ENCODE data around the gene CPEB4.

Gene CPEB4

DNA sequence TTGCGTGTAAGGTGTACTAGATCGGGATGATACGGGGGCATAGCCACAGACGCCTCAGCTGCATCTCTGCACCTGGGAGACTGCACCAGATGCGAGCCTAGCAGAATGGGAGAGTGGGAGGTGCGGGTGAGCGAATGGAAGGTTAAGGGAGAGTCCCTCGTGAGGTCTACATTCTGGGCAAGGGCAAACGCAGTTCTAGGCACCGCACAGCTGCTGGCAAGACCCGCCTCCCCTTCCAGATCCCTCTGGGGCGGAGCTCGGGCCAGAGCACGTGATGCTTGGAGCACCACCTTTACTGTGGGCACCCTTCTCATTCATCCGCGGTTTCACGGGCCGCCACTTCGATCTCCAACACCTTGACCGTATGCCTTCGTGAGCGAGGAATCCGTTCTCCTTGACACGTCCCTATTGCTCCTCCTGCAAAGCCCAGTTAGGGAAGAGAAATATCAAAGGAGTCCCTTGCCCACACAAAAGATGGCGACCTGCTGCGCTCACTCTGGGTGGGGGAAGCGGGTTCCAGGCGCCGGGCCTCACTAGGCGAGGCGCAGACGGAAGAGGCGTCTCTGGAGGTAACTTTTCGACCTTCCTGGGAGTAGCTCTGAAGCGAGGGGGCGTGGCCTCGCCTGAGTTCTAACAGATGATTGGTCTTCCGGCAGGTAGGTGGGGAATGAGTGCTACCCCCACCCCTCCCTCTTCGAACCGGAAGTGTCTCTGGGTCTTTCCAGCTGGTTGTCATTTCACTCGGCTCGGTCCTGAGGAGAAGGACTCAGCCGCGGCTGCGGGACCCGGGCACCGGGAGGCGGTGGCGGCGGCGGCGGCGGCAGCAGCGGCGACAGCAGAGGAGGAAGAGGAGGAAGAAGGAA lies at the start of gene CPEB4:
Gene CPEB4 (plus strand): TSS at position 740 of the 863 bp plus-strand sequence. CDS start 1,385 bp downstream, outside the sequence.
- in situ Hi-C loops (cut with MboI; ENCODE audit: low sequenced_read_pairs): no loop called here

DNA sequence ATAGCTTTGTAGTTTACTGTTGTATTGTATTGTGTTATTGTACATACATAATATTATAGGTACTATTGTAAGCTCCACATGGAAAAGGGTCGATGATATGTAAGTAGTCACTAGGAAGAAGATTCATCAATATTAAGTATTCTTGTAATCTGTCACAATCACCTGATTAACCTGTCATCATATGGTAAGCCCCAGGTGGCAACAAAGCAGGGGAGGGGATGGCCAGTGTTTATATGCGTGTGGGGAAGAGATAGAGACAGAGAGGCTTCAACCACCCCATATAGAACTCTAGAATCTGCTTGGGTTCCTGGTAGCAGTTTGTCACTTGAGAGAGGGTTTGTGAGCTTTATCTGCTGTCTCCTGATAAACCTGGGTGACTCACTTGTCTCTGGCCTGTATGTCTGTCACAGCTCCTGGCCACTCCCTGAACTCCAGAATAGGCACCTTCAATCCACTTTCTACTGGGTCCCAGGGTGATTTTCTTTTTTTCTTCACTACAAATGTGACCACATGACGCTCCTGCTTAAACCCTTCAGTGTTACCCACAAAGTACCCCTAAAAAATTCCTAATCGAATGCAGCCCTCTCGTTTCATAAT lies 48.9 kb upstream of the CPEB4 start:
- in situ Hi-C loops (cut with MboI; ENCODE audit: low sequenced_read_pairs): no loop called here

DNA sequence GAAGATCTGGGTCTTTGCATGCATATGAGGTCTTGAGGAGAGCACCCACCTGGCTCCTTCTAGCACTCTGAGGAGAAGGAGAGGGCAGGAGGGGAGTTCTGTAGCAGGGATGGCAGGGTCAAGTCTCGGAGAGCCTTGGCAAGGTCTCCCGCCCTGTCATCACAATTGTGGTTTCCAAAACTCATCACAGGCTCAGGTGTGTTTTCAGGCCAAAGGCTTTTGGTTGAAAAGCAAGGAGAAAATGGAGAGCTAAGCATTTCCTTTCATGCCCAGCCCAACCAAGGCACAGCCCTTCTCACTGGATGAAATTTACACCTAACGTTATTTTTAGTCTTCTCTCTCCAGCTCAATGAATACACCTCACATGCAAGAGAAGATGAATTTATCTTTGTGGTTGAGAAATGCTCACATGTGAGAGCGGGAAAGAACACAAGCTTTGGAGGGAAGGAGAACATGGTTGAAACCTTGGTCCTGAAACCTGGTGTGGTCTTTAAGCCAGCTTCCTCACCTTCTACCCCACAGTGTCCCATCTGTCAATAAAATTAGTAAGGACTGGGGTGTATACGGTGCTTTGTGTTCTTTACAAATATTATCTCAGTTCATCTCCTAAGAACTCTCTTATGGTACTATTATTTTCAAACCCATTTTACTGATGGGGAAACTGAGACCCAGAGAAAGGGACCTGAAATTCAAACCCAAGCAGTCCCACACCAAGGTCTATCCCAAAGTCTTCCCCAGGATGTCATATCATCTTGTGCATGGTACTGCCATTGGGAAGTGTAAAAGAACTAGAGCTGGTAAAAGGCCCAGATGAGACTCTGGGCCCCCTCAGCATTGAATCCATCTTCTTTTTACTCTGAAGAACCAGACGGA lies 47.8 kb upstream of the CPEB4 start:
- in situ Hi-C loops (cut with MboI; ENCODE audit: low sequenced_read_pairs): no loop called here

DNA sequence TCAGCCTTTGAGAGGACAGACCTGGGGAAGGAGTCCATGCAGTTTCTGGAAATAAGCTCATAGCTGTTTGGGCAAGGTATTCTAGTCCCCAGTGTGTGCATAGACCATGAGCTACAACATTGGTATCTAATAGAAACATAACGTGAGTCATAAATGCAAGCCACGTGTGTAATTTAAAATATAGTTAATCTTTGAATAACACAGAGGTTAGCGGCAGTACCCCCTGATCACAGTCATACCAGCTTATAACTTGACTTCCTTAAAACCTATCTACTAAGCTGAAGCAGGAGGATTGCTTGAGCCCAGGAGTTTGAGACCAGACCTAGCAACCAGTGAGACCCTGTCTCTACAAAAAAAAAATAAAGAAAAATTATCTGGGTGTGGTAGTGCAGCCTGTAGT lies 46.4 kb upstream of the CPEB4 start:
- in situ Hi-C loops (cut with MboI; ENCODE audit: low sequenced_read_pairs): no loop called here

DNA sequence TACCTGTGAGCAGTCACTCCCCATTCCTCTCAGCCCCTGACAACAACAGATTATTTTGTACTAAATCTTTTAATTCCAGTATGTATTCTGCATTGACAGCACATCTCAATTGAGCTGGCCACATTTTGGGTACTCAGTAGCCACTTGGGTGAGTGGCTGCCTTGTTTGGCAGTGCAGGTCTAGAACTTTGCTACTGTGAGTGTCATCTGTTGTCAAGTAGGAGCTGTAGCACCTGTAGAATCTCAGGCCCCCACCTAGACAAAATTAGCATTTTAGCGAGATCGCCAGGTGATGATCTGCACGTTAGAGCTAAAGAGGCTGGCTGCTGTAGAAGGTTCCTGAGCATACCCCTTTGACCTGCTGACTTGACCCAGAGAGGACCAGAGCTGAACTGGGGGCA lies 44.4 kb upstream of the CPEB4 start:
- in situ Hi-C loops (cut with MboI; ENCODE audit: low sequenced_read_pairs): no loop called here

DNA sequence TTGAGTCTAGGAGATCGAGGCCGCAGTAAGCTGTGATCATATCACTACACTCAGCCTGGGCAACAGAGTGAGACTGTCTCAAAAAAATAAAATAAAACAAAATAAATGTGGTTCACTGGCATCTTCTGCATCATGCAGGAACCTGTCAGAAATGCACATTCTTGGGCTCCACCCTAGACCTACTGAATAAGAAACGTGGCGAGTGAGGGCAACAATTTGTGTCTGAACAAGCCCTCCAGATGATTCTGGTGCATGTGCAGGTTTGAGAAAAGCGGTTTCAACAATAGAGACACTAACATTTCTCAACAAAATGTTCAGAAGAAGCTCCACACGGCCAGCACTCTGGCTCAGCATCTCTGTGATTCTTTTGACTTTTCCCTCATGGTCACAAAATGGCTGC lies 42.8 kb upstream of the CPEB4 start:
- in situ Hi-C loops (cut with MboI; ENCODE audit: low sequenced_read_pairs): no loop called here

DNA sequence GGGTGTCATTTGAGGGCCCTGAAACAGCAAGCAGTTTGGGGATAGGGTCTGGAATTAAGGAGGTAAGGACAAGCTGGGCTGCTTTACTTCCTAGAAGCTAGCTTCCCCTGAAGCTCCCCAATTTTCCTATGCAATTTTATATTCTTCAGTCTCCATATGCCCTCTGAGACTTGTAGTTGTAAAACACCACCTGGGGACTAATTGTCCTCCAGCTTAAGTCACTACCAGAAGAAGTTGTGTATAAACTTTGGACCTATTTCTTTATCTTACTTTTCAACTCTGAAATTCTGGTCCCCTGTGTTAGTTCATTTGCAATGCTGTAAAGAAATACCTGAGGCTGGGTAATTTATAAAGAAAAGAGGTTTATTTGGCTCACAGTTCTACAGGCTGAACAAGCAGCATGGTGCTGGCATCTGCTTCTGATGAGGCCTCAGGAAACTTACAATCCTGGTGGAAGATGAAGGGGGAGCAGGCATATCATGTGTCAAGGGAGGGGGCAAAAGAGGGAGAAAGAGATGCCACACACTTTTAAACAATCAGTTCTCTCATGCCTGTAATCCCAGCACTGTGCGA lies 41.1 kb upstream of the CPEB4 start:
- in situ Hi-C loops (cut with MboI; ENCODE audit: low sequenced_read_pairs): no loop called here

DNA sequence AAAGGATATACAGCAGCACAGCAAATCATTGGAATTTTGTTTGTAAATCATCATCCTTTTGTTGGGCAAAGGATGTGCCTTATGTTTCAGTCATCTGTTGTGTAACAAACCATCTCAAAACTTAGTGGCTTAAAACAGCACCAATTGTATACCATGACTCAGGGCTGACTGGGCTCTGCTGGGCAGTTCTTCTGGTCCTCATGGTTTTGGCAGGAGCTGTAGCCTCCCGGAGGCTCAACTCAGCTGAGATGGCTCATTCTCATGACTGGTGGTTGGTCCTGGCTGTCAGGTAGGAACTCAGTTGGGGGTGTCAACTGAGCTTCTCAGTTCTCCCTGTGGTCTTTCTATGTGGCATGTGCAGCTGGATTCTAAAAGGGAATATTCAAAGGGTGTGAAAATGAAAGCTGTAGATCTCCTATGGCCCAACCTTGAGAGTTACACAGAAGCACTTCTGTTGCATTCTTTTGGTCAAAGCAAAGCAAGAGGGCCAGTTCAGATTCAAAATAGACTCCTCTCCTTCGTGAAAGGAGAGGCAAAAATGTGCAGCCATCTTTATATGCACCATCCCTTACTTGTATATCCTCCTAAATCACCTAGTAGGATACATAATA lies 39.1 kb upstream of the CPEB4 start:
- in situ Hi-C loops (cut with MboI; ENCODE audit: low sequenced_read_pairs): no loop called here

DNA sequence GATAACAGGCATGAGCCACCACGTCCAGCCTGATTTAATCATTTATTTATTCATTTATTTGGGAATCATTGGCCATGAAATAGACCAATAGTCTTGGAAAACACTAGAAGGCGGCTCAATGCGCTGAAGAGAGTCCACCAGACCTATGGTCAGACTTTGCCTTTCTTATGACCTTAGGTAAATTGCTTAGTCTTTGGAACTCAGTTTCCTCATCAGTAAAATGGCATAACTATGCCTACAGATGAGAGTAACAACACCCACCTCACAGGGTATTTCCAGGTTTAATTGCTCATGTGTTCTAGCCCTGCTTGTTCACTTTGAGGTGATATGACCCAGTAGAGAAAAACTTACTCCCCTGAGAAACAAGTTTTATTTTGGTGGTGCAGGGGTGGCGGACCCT lies 38.2 kb upstream of the CPEB4 start:
- in situ Hi-C loops (cut with MboI; ENCODE audit: low sequenced_read_pairs): no loop called here

DNA sequence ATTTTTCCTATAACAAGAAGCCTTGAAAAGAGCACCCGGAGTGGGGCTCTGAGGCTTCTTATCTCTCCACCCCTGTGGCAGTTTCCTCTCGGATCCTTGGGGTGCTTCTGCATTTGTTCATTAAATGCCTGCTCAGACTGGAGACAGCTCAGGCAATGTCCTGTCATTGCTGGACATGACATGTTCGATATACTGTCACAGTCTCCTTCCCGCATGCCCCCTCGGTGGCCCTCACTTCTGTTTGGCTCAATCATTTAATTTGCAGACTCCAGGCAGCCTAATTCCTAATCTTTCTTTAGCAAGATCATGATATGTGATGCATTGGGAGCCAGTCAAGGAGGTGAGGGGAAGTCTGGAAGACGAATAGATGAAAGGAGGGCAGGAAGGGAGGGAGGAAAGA lies 37.5 kb upstream of the CPEB4 start:
- in situ Hi-C loops (cut with MboI; ENCODE audit: low sequenced_read_pairs): no loop called here

DNA sequence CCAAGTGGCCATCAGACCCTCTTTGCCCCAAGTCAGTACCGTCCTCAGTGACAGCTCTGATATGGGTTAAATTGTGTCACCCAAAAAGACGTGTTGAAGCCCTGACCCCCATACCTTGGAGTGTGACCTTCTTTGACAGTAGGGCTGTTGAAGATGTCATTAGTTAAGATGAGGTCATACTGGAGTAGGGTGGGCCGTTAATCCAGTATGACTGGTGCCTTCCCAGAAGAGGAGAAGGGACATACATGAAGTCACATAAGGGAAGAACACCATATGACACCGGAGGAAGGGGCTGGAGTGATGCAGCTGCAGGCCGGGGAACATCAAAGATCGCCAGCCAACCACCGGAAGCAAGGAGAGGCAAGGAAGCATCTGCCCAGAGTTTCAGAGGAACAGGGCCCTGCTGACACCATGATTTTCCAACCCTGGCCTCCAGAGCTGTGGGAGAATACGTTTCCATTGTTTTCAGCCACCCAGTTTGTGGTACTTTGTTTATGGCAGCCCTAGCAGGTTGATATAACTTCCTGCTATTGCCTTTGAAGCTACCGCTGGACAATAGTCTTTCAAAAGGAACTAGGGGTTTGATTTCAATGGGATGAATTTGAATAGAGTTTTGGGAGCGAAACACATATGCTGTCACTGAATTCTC lies 36.4 kb upstream of the CPEB4 start:
- in situ Hi-C loops (cut with MboI; ENCODE audit: low sequenced_read_pairs): no loop called here

DNA sequence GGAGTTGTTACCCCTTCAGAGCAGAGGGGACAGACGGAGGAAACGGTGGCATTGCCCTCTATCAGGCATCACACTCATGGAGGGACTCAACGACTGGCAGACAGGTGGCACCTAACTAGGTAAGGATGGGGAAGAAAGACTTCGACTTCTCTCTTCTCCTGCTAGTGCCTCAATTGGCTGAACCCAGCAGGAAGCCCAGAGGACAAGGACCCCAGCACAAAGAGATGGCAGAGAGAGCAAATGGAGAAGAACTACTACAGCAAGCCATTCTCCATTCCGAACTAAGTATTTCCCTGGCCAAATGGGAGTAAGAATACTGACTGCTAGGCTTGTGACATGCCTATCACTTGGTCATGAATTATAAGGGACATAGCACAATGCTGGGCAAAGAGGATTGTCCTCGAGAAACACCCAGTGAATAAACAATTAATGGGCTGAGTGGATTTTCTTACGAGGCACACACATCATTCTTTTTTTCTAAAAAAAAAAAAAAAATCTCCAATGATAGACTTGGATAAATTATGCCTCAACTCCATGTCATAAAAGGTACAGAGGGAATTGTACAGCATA lies 35.3 kb upstream of the CPEB4 start:
- in situ Hi-C loops (cut with MboI; ENCODE audit: low sequenced_read_pairs): no loop called here

DNA sequence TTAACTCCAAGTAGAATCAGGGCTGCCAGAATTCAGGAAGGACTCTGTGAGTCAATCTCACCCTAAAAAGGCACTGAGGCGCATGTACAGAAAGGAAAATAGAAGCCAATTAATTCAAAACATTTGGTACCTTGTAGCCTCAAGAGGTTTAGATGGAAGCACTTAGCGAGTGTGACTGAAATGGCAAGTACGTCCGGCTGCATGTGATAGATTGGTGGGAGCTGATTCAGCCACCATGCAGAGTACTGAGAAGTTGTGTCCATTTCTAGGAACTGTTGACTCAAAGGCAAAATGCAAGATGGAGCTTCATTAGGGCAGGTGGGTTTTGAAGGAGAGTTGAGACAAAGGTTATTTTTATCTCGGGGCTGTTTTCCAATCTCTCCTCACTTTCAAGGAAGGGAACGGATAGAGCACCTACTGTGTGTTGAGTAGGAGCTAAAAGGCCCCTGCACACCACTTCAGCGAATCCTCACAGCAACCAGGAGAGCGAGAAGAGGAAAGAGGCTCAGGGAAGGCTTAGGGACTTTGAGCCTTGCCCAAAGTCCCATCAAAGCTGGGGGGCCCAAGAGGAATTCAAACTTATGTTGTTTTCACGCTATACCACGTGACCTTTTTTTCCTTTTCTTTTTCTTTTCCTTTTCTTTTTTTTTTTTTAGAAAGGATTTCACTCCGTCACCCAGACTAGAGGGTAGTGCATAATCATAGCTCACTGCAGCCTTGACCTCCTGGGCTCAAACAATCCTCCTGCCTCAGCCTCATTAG lies 34.6 kb upstream of the CPEB4 start:
- in situ Hi-C loops (cut with MboI; ENCODE audit: low sequenced_read_pairs): no loop called here

DNA sequence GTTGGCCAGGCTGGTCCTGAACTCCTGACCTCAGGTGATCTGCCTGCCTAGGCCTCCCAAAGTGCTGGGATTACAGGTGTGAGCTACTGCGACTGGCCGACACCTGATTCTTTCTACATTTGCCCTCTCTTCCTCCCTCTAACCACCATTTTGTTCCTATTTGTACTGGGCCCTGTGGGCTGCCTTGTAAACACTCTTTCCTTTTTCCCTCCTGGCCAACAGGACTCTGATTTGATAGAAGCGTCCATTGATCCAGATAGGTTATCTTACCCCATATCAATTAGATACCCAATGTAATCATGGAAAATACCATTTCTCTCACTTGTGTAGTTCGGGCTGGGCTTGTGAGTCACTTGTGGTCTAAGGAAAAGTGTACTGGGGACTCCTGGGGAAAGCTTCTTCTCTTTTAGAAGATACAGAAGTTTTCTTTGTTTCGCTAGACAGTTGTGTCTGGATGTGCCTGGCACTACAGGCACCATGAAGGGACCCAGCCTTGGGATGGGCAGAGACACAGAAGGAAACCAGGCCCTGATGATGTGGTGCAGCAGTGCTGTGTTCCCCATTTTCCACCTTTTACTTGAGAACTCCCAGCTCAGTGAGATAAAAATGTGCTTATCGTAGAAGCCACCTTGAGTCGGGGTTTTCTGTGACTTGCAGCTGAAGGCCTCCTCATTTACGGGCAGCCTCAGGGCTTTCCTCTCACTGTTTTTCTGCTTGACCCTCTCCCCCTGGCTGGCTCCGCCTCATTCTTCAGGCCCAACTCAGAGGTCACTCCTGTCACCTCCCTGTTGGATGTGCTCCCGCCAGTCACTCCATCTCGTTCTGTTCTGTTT lies 32.8 kb upstream of the CPEB4 start:
- in situ Hi-C loops (cut with MboI; ENCODE audit: low sequenced_read_pairs): no loop called here

DNA sequence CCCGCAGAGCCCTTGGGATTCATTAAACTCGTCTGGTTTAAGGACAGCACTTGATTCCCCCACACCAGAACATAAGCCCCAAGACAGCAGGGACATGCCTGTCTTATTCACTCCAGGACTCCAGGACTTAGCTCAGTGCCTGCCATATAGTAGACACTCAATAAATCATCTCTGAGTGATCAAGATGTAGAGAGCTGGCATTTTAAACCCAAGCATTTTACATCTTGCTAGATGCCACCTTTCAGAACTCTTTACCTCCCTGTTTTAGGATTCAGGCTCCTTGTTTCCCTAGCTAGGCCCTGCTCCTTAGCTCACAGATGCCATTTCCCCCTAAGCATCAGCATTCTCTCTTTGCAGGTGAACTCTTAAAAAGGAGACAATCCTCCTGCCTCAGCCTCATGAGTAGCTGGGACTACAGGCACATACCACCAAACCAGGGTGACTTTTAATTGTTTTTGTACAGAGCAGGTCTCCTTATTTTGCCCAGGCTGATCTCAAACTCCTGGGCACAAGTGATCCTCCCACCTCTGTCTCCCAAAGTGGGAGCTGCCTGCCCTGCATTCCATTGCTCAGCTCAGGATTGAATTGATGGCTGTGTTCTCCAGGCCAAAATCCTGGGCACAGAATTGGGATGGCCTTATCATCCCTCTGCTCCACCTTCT lies 32.0 kb upstream of the CPEB4 start:
- in situ Hi-C loops (cut with MboI; ENCODE audit: low sequenced_read_pairs): no loop called here

DNA sequence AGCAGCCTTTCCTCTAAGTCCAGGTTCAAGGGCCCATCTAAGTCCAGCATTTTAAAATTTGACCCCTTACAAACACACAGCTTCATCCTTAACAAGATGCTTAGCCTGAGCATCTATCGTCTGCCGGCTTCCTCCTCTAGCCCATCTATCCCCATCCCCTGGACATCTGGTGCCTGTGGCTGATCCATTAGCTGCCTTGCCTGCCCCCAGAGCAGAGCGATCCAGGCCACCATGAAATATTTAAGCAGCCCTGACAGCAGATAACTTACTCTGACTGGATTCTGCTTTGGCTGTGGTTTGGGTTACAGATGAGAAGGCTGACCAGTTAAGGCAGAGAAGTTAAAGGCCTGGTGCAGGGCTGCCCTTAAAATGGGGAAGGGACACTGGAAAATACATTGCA lies 30.9 kb upstream of the CPEB4 start:
- in situ Hi-C loops (cut with MboI; ENCODE audit: low sequenced_read_pairs): no loop called here

DNA sequence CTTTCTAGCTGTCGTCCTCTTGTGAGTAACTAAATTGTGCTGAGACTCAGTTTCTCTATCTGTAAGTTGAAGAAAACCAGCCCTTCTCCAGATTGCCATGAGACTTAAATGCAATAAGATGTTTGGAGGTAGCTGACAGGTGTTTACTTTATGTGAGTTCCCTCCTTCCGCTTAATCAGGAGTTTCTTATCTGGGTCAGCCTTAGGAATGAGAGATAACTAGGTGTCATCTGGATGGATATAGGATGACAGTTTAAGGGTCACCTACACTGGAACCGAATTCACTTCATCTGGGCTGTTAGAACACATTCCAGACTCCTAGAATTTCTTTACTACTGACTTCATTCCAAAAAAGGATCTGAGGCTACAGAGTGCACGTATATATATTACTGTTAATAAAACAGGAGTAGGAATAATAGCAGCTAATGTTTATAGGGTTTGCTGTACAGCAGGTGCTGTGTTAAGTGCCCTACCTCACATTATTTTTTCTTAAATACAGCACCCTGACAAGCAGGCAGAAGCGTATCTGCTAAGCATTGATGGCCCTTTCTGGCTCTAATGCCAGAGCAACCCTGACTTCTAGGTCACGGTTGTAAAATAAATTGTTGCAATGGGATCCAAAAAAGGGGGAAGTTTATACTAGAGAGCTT lies 30.0 kb upstream of the CPEB4 start:
- in situ Hi-C loops (cut with MboI; ENCODE audit: low sequenced_read_pairs): no loop called here
